HEK293 (cell line): ENCODE data around the gene PRG3.
"Not testable (repeated sequence)": the region's sequence is repeated elsewhere in the genome, so short reads cannot be mapped to it uniquely, and the experiment has no call there.

Source experiments
- CTCF ChIA-PET: fragments of 350-600 bp; formaldehyde crosslinking; extraction: SDS; loops from one replicate; lab custom pipeline; 2021; ENCODE audit warnings: antibody characterized with exemption; lab: Yijun Ruan, JAX
- POLR2A ChIA-PET: fragments of 300-600 bp; formaldehyde crosslinking; extraction: SDS; loops from one replicate; lab custom pipeline; 2020; ENCODE audit warnings: antibody characterized with exemption, inconsistent platforms; lab: Yijun Ruan, JAX
- H3K27ac ChIP-seq: fragments of 200-500 bp; sonication (Bioruptor generic); 2 replicates; pipeline ENCODE4 v1.5.1; 2014; ENCODE audit warnings: low read depth, low read length, control low read depth, inconsistent platforms; ENCODE audit errors: extremely low read depth
- H3K36me3 ChIP-seq, 2 experiments: fragments of 200-500 bp in 1 of 2; sonication (Bioruptor generic) in 1 of 2; 1 replicate in 1 of 2; 2 replicates in 1 of 2; pipeline ENCODE4 v1.5.1; 2014 to 2017; ENCODE audit warnings: inconsistent platforms in 2 of 2, low read length in 2 of 2; ENCODE audit not compliant: control insufficient read depth in 2 of 2, insufficient read depth in 1 of 2
- H3K4me1 ChIP-seq: fragments of 200-500 bp; sonication (Bioruptor generic); 2 replicates; pipeline ENCODE4 v1.5.1; 2014; ENCODE audit warnings: mild to moderate bottlenecking, low read length, inconsistent platforms; ENCODE audit not compliant: control insufficient read depth, insufficient read depth
- H3K4me3 ChIP-seq: 2 replicates; pipeline ENCODE4 v1.5.1; 2011; ENCODE audit warnings: low read depth, mild to moderate bottlenecking, control low read depth, low read length, moderate library complexity
- H3K9me3 ChIP-seq: fragments of 200-500 bp; sonication (Bioruptor generic); 2 replicates; pipeline ENCODE4 v1.5.1; 2014; ENCODE audit warnings: low read depth, low read length, inconsistent platforms; ENCODE audit not compliant: control insufficient read depth, insufficient read depth
- EGR2 ChIP-seq: fragments of 450-650 bp; formaldehyde crosslinking; IDR thresholded peaks from 2 replicates; pipeline ENCODE4 v1.5.1; 2016; ENCODE audit warnings: low read depth, missing biosample characterization, missing genetic modification characterization
- FEZF1 ChIP-seq: fragments of 450-650 bp; formaldehyde crosslinking; IDR thresholded peaks from 2 replicates; pipeline ENCODE4 v1.5.1; 2016; ENCODE audit warnings: missing biosample characterization, missing genetic modification characterization
- GFI1B ChIP-seq: fragments of 450-650 bp; formaldehyde crosslinking; IDR thresholded peaks from 2 replicates; pipeline ENCODE4 v1.5.1; 2016; ENCODE audit warnings: missing biosample characterization, missing genetic modification characterization
- HIC1 ChIP-seq: fragments of 450-650 bp; formaldehyde crosslinking; IDR thresholded peaks from 2 replicates; pipeline ENCODE4 v1.5.1; 2016; ENCODE audit warnings: missing biosample characterization, missing genetic modification characterization
- PATZ1 ChIP-seq: fragments of 450-650 bp; formaldehyde crosslinking; IDR thresholded peaks from 2 replicates; pipeline ENCODE4 v1.5.1; 2016; ENCODE audit warnings: missing biosample characterization, missing genetic modification characterization
- PRDM1 ChIP-seq: fragments of 450-650 bp; formaldehyde crosslinking; IDR thresholded peaks from 2 replicates; pipeline ENCODE4; 2016; ENCODE audit warnings: missing biosample characterization, missing genetic modification characterization
- ZBTB7A ChIP-seq: fragments of 450-650 bp; formaldehyde crosslinking; IDR thresholded peaks from 2 replicates; pipeline ENCODE4 v1.5.1; 2016; ENCODE audit warnings: low read depth, missing biosample characterization, missing genetic modification characterization
- ZNF132 ChIP-seq: fragments of 450-650 bp; formaldehyde crosslinking; IDR thresholded peaks from 2 replicates; pipeline ENCODE4 v1.5.1; 2017; ENCODE audit warnings: missing biosample characterization, missing genetic modification characterization, borderline replicate concordance
- ZNF248 ChIP-seq: fragments of 450-650 bp; formaldehyde crosslinking; IDR thresholded peaks from 2 replicates; pipeline ENCODE4 v1.5.1; 2017; ENCODE audit warnings: missing biosample characterization, missing genetic modification characterization
- ZNF423 ChIP-seq: fragments of 450-650 bp; formaldehyde crosslinking; IDR thresholded peaks from 2 replicates; pipeline ENCODE4 v1.5.1; 2016; ENCODE audit warnings: missing biosample characterization, missing genetic modification characterization
- ZNF488 ChIP-seq: fragments of 450-650 bp; formaldehyde crosslinking; IDR thresholded peaks from 2 replicates; pipeline ENCODE4 v1.5.1; 2016; ENCODE audit warnings: missing biosample characterization, missing genetic modification characterization
- ZNF701 ChIP-seq: fragments of 450-650 bp; formaldehyde crosslinking; IDR thresholded peaks from 2 replicates; pipeline ENCODE4 v1.5.1; 2016; ENCODE audit warnings: missing biosample characterization, missing genetic modification characterization
- ZSCAN30 ChIP-seq: fragments of 450-650 bp; IDR thresholded peaks from 2 replicates; pipeline ENCODE4 v1.5.1; 2018; ENCODE audit warnings: missing biosample characterization, mild to moderate bottlenecking, missing genetic modification characterization, moderate library complexity
- TF ChIP-seq, protein P1 (sequence below): fragments of 450-650 bp; formaldehyde crosslinking; IDR thresholded peaks from 2 replicates; pipeline ENCODE4 v1.5.1; 2017; ENCODE audit warnings: missing biosample characterization, missing genetic modification characterization
- TF ChIP-seq, protein P2 (sequence below): fragments of 450-650 bp; IDR thresholded peaks from 2 replicates; pipeline ENCODE4 v1.5.1; 2018; ENCODE audit warnings: missing biosample characterization, missing genetic modification characterization
- TF ChIP-seq, protein P3 (sequence below): fragments of 450-650 bp; formaldehyde crosslinking; IDR thresholded peaks from 2 replicates; pipeline ENCODE4 v1.5.1; 2016; ENCODE audit warnings: missing biosample characterization, missing genetic modification characterization

Gene PRG3

DNA sequence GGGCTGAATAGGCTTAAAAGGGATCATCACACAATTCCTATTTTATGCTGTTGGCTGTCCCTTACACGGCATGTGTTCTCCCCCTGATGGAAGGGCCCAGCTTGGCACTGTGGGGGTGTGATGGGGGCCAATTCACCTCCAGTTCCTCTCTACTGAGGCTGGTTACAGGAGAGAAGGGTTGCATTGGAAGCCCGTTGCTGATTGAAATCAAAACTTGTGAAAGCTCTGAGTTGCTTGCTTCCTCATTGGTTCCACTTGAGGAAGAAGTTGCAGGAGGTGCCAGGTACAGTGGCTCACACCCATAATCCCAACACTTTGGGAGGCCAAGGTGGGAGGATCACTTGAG lies 22.8 kb upstream of the PRG3 start:
- TF ChIP-seq ZSCAN30 (tag by site-specific recombination) (no peak), ZNF488 (tag by site-specific recombination) (no peak), HIC1 (tag by site-specific recombination) (no peak), PRDM1 (tag by site-specific recombination) (no peak), PATZ1 (tag by site-specific recombination) (no peak), ZBTB7A (no peak), ZNF248 (tag by site-specific recombination) (no peak)
- TF ChIP-seq, protein P1, sequence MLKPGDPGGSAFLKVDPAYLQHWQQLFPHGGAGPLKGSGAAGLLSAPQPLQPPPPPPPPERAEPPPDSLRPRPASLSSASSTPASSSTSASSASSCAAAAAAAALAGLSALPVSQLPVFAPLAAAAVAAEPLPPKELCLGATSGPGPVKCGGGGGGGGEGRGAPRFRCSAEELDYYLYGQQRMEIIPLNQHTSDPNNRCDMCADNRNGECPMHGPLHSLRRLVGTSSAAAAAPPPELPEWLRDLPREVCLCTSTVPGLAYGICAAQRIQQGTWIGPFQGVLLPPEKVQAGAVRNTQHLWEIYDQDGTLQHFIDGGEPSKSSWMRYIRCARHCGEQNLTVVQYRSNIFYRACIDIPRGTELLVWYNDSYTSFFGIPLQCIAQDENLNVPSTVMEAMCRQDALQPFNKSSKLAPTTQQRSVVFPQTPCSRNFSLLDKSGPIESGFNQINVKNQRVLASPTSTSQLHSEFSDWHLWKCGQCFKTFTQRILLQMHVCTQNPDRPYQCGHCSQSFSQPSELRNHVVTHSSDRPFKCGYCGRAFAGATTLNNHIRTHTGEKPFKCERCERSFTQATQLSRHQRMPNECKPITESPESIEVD (tag by site-specific recombination): no peak
- H3K4me1 ChIP-seq: no peaks in the 10 kb centered on the region
- no peak overlapping the region for H3K4me3 ChIP-seq
- ChIA-PET POLR2A (no interaction called here), CTCF (no interaction called here)
- no peaks in the 10 kb centered on the region for H3K36me3 ChIP-seq
- H3K27ac ChIP-seq: no peak overlapping the region
- H3K9me3 ChIP-seq: no peaks in the 10 kb centered on the region

DNA sequence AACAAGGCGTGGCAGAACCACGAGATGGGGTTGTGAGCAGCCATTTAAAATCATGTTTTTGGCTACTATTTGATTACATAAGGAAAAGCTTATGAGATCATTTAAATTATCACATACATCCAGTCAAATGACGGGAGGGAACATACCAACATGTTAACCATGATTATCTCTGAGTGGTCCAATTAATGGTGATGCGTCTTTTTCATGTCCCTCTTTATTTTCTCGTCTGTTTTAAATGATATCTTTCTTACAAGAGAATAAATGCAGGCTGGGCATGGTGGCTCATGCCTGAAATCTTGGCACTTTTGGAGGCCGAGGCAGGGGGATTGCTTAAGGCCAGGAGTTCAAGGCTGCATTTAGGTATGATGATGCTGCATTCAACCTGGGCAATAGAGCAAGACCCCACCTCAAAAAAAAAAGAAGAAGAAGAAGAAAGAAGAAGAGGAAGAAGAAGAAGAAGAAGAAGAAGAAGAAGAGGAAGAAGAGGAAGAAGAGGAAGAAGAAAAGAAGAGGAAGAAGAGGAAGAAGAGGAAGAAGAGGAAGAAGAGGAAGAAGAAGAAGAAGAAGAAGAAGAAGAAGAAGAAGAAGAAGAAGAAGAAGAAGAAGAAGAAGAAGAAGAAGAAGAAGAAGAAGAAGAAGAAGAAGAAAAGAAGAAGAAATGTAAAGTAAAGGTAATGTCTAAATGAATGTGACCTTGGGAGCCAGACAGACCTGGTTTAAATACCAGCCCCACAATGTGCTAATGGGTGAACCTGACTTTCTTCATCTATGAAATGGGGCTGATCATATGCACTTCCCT lies 22.3 kb upstream of the PRG3 start:
- POLR2A ChIA-PET, H3K9me3 ChIP-seq, H3K27ac ChIP-seq, H3K4me3 ChIP-seq, H3K36me3 ChIP-seq, H3K4me1 ChIP-seq: not testable (repeated sequence)
- TF ChIP-seq, protein P2, sequence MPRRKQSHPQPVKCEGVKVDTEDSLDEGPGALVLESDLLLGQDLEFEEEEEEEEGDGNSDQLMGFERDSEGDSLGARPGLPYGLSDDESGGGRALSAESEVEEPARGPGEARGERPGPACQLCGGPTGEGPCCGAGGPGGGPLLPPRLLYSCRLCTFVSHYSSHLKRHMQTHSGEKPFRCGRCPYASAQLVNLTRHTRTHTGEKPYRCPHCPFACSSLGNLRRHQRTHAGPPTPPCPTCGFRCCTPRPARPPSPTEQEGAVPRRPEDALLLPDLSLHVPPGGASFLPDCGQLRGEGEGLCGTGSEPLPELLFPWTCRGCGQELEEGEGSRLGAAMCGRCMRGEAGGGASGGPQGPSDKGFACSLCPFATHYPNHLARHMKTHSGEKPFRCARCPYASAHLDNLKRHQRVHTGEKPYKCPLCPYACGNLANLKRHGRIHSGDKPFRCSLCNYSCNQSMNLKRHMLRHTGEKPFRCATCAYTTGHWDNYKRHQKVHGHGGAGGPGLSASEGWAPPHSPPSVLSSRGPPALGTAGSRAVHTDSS (tag by site-specific recombination): peak; percentile 80
- CTCF ChIA-PET: interaction anchor here (1.8 kb wide), 1 partner anchor 55 kb away, joined by 4 read pairs; no protein-coding TSS in a partner anchor

DNA sequence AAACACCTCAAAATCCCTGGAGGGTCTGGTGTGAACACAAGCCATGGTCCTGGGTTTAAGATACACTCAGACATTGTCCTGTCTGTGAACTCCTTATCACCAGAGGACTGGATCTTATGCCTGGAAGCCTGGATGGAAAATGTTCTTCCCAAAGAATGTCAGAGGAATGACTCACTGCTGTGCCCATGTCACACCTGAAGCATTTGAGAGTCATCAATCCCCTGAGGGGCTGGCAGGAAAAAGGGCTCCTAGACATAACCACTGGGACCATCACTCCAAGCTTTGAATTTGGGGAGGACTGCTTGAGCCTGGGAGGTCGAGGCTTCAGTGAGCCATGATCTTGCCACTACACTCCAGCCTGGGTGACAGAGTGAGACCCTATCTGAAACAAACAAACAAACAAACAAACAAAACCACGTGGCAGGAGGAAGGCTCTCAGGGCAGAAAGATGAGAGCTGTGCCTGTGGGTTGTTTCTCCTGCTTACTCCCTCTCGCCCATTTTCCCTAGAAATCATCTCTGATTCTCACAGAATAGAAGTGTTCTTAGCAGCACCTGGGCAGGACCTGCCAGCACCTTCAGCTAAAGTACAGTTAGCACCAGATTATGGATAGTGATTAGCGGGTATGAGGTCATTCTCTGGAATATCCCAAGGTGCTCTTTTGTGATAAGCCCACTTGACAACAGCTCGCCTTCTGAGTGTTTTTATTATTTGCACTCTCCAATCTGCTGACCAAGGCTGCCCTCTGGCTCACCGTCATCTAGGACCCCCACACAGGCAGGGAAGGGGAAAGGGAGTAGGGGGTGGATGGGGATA lies 21.4 kb upstream of the PRG3 start:
- POLR2A ChIA-PET: no interaction called here
- Histone ChIP-seq H3K9me3 (no peaks in the 10 kb centered on the region), H3K36me3 (no peaks in the 10 kb centered on the region), H3K4me1 (no peaks in the 10 kb centered on the region), H3K4me3 (no peak overlapping the region), H3K27ac (no peak overlapping the region)
- CTCF ChIA-PET: interaction anchor here (0.6 to 1.8 kb wide), 4 partner anchors 18 to 1651 kb away, joined by 3 to 4 read pairs (median 4); no protein-coding TSS in a partner anchor
- TF ChIP-seq ZNF701 (tag by site-specific recombination): no peak
- TF ChIP-seq GFI1B (tag by site-specific recombination): no peak
- TF ChIP-seq, protein P3, sequence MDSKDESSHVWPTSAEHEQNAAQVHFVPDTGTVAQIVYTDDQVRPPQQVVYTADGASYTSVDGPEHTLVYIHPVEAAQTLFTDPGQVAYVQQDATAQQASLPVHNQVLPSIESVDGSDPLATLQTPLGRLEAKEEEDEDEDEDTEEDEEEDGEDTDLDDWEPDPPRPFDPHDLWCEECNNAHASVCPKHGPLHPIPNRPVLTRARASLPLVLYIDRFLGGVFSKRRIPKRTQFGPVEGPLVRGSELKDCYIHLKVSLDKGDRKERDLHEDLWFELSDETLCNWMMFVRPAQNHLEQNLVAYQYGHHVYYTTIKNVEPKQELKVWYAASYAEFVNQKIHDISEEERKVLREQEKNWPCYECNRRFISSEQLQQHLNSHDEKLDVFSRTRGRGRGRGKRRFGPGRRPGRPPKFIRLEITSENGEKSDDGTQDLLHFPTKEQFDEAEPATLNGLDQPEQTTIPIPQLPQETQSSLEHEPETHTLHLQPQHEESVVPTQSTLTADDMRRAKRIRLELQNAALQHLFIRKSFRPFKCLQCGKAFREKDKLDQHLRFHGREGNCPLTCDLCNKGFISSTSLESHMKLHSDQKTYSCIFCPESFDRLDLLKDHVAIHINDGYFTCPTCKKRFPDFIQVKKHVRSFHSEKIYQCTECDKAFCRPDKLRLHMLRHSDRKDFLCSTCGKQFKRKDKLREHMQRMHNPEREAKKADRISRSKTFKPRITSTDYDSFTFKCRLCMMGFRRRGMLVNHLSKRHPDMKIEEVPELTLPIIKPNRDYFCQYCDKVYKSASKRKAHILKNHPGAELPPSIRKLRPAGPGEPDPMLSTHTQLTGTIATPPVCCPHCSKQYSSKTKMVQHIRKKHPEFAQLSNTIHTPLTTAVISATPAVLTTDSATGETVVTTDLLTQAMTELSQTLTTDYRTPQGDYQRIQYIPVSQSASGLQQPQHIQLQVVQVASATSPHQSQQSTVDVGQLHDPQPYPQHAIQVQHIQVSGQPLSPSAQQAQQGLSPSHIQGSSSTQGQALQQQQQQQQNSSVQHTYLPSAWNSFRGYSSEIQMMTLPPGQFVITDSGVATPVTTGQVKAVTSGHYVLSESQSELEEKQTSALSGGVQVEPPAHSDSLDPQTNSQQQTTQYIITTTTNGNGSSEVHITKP (tag by site-specific recombination): 0 out of 2 replicates have a peak, but pooled peaks have one; percentile 17
- TF ChIP-seq EGR2: no peak
- TF ChIP-seq ZNF423 (tag by site-specific recombination): no peak
- TF ChIP-seq PRDM1 (tag by site-specific recombination): 0 out of 2 replicates have a peak, but pooled peaks have one; percentile 7
- TF ChIP-seq ZNF132: no peak
- no peak for TF ChIP-seq FEZF1 (tag by site-specific recombination)
